Activated CD8-positive, alpha-beta memory T cell treated with anti-CD3 and anti-CD28 coated beads for 1 hour (primary cell): ENCODE data around the gene LYAR.

Source experiments
- DNase-seq, 2 donors: peaks; one replicate each; pipeline ENCODE4 v3.0.0-alpha.2; 2020; ENCODE audit warnings: low read depth in 1 of 2; ENCODE audit errors: extremely low read depth in 1 of 2

LYAR gene

GRCh38 chr4:4317496-4318232, 27.7 kb upstream of the LYAR start:
- no peak for DNase-seq

GRCh38 chr4:4316150-4316495, 26.2 kb upstream of the LYAR start:
- DNase-seq: no peak

- DNase-seq: no peak
Observed at GRCh38 chr4:4315461-4316149, 25.7 kb upstream of the LYAR start.

- no peak for DNase-seq
Observed at GRCh38 chr4:4311193-4311592, 21.2 kb upstream of the LYAR start.

GRCh38 chr4:4308800-4309441, 19.0 kb upstream of the LYAR start:
- DNase-seq: no peak

GRCh38 chr4:4306920-4307319, 17.0 kb upstream of the LYAR start:
- no peak for DNase-seq

- no peak for DNase-seq
Observed at GRCh38 chr4:4302416-4302815, 12.5 kb upstream of the LYAR start.

- no peak for DNase-seq
Observed at GRCh38 chr4:4302001-4302400, 12.0 kb upstream of the LYAR start.

- no peak for DNase-seq
Observed at GRCh38 chr4:4299006-4299405, 9.1 kb upstream of the LYAR start.

GRCh38 chr4:4296283-4296846, 6.4 kb upstream of the LYAR start:
- DNase-seq: no peak

GRCh38 chr4:4293279-4293678, 3.3 kb upstream of the LYAR start:
- DNase-seq: no peak

- no peak for DNase-seq
Observed at GRCh38 chr4:4289597-4289940, 385 bp downstream of the LYAR start.

- DNase-seq: no peak
Observed at GRCh38 chr4:4289055-4289454, 899 bp downstream of the LYAR start.

GRCh38 chr4:4288098-4288497, 1.9 kb downstream of the LYAR start:
- no peak for DNase-seq

- DNase-seq: no peak
Observed at GRCh38 chr4:4284827-4285618, 4.9 kb downstream of the LYAR start.

- DNase-seq: no peak
Observed at GRCh38 chr4:4281787-4282186, 8.2 kb downstream of the LYAR start.

- DNase-seq: no peak
Observed at GRCh38 chr4:4277531-4277930, 12.4 kb downstream of the LYAR start.

GRCh38 chr4:4274226-4274625, 15.7 kb downstream of the LYAR start:
- DNase-seq: no peak

- DNase-seq: no peak
Observed at GRCh38 chr4:4271912-4272311, 18.0 kb downstream of the LYAR start.

- no peak for DNase-seq
Observed at GRCh38 chr4:4270529-4270928, 19.4 kb downstream of the LYAR start.

GRCh38 chr4:4269856-4270255, 20.1 kb downstream of the LYAR start:
- DNase-seq: no peak
